Liver (tissue), 3 donors: ENCODE data around the gene SNRK.

Source experiments
- HNF4G ChIP-seq: IDR thresholded peaks from 2 replicates; pipeline ENCODE4 v1.6.1; 2016; ENCODE audit warnings: antibody characterized with exemption
- TAF1 ChIP-seq: conservative IDR thresholded peaks from 2 replicates; pipeline ENCODE4 v1.6.1; 2016; ENCODE audit warnings: antibody characterized with exemption, mild to moderate bottlenecking
- TF ChIP-seq, protein P1 (sequence below): fragments of 150-350 bp; IDR thresholded peaks from 2 replicates; pipeline ENCODE4 v1.5.1; 2017; ENCODE audit warnings: improper control_type of control experiment, low read depth, low read length; ENCODE audit not compliant: missing input control
- TF ChIP-seq, protein P2 (sequence below): IDR thresholded peaks from 2 replicates; pipeline ENCODE4 v1.6.1; 2016; ENCODE audit warnings: antibody characterized with exemption
- TF ChIP-seq, protein P3 (sequence below): IDR thresholded peaks from 2 replicates; pipeline ENCODE4 v1.6.1; 2016; ENCODE audit warnings: antibody characterized with exemption, mild to moderate bottlenecking
- TF ChIP-seq, protein P4 (sequence below): IDR thresholded peaks from 2 replicates; pipeline ENCODE4 v1.6.1; 2016; ENCODE audit warnings: antibody characterized with exemption
- donor health status: healthy.
- donor health status: healthy.

DNA sequence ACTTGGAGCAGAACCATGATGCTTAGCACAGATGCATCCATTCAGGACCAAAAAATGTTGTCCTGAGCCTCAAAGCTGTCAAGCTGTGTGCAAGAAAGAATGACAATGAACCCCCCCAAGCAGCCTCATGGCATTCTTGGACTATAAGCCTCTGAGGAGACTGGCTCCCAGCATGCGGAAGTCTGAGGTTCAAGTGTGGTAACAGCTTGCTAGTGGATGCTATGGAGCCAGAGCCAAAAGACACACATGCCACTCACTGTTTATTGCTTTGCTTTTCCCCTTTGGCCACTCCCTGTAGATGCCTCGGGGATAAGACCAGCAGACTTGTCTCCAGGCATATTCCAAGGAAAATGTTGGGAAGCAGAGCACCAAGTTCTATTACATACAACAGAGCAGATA lies 38.2 kb upstream of the SNRK start:
- TF ChIP-seq, protein P1, sequence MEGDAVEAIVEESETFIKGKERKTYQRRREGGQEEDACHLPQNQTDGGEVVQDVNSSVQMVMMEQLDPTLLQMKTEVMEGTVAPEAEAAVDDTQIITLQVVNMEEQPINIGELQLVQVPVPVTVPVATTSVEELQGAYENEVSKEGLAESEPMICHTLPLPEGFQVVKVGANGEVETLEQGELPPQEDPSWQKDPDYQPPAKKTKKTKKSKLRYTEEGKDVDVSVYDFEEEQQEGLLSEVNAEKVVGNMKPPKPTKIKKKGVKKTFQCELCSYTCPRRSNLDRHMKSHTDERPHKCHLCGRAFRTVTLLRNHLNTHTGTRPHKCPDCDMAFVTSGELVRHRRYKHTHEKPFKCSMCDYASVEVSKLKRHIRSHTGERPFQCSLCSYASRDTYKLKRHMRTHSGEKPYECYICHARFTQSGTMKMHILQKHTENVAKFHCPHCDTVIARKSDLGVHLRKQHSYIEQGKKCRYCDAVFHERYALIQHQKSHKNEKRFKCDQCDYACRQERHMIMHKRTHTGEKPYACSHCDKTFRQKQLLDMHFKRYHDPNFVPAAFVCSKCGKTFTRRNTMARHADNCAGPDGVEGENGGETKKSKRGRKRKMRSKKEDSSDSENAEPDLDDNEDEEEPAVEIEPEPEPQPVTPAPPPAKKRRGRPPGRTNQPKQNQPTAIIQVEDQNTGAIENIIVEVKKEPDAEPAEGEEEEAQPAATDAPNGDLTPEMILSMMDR = no peak
- TF ChIP-seq, protein P2, sequence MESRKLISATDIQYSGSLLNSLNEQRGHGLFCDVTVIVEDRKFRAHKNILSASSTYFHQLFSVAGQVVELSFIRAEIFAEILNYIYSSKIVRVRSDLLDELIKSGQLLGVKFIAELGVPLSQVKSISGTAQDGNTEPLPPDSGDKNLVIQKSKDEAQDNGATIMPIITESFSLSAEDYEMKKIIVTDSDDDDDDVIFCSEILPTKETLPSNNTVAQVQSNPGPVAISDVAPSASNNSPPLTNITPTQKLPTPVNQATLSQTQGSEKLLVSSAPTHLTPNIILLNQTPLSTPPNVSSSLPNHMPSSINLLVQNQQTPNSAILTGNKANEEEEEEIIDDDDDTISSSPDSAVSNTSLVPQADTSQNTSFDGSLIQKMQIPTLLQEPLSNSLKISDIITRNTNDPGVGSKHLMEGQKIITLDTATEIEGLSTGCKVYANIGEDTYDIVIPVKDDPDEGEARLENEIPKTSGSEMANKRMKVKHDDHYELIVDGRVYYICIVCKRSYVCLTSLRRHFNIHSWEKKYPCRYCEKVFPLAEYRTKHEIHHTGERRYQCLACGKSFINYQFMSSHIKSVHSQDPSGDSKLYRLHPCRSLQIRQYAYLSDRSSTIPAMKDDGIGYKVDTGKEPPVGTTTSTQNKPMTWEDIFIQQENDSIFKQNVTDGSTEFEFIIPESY = no peak
- TF ChIP-seq, protein P3, sequence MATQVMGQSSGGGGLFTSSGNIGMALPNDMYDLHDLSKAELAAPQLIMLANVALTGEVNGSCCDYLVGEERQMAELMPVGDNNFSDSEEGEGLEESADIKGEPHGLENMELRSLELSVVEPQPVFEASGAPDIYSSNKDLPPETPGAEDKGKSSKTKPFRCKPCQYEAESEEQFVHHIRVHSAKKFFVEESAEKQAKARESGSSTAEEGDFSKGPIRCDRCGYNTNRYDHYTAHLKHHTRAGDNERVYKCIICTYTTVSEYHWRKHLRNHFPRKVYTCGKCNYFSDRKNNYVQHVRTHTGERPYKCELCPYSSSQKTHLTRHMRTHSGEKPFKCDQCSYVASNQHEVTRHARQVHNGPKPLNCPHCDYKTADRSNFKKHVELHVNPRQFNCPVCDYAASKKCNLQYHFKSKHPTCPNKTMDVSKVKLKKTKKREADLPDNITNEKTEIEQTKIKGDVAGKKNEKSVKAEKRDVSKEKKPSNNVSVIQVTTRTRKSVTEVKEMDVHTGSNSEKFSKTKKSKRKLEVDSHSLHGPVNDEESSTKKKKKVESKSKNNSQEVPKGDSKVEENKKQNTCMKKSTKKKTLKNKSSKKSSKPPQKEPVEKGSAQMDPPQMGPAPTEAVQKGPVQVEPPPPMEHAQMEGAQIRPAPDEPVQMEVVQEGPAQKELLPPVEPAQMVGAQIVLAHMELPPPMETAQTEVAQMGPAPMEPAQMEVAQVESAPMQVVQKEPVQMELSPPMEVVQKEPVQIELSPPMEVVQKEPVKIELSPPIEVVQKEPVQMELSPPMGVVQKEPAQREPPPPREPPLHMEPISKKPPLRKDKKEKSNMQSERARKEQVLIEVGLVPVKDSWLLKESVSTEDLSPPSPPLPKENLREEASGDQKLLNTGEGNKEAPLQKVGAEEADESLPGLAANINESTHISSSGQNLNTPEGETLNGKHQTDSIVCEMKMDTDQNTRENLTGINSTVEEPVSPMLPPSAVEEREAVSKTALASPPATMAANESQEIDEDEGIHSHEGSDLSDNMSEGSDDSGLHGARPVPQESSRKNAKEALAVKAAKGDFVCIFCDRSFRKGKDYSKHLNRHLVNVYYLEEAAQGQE = no peak
- TF ChIP-seq TAF1 = no peak
- TF ChIP-seq HNF4G = no peak
- TF ChIP-seq, protein P4, sequence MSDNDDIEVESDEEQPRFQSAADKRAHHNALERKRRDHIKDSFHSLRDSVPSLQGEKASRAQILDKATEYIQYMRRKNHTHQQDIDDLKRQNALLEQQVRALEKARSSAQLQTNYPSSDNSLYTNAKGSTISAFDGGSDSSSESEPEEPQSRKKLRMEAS = no peak
